IMR-90 (cell line): ENCODE measurements around the gene RIPOR3. TPM values are rescaled to one million over a fixed set of nuclear protein-coding genes. Genes with fewer than 3 reads are reported as not detected.

Experiments used
- ATAC-seq: fragments of 200-7000 bp; cut with Tn5 transposase; 2 replicates; pipeline ENCODE4 v1.9.1; 2020; ENCODE audit warnings: low read depth, mild to moderate bottlenecking, moderate library complexity
- BruUV-seq: library from RNA; stranded (reverse); fragments of 400-500 nt; replicated peaks from 2 replicates; lab custom pipeline; 2021; lab: Mats Ljungman, UMichigan
- CTCF ChIA-PET: fragments of 300-600 bp; formaldehyde crosslinking; extraction: SDS; loops from one replicate; lab custom pipeline; 2021; ENCODE audit warnings: antibody characterized with exemption; lab: Yijun Ruan, JAX
- POLR2A ChIA-PET: fragments of 300-600 bp; sonication (Branson Sonifier 250); formaldehyde crosslinking; loops from one replicate; lab custom pipeline; 2022; ENCODE audit warnings: antibody characterized with exemption; ENCODE audit not compliant: unreplicated experiment; lab: Charles Lee
- DNase-seq: peaks from one replicate; pipeline ENCODE4 v3.0.0; 2013
- H2AFZ ChIP-seq: replicated peaks from 2 replicates; pipeline ENCODE3; 2013; ENCODE audit warnings: low read length, mild to moderate bottlenecking; ENCODE audit not compliant: poor library complexity
- H2AK5ac ChIP-seq: 2 replicates; pipeline ENCODE4 v1.6.1; 2013; ENCODE audit warnings: low read depth, low read length, inconsistent platforms
- H2AK9ac ChIP-seq: replicated peaks from 2 replicates; pipeline ENCODE3; 2013; ENCODE audit warnings: mild to moderate bottlenecking, low read depth, low read length, moderate library complexity; ENCODE audit not compliant: poor library complexity
- H2BK120ac ChIP-seq: 2 replicates; pipeline ENCODE4 v1.6.1; 2013; ENCODE audit warnings: low read depth, low read length, inconsistent platforms
- H2BK15ac ChIP-seq: 3 replicates; pipeline ENCODE4 v1.6.1; 2013; ENCODE audit warnings: low read depth, low read length, inconsistent platforms
- H2BK20ac ChIP-seq: 2 replicates; pipeline ENCODE4 v1.6.1; 2013; ENCODE audit warnings: low read depth, mild to moderate bottlenecking, inconsistent platforms, low read length, moderate library complexity
- H2BK5ac ChIP-seq: 2 replicates; pipeline ENCODE4 v1.6.1; 2013; ENCODE audit warnings: mild to moderate bottlenecking, low read depth, low read length, inconsistent platforms; ENCODE audit not compliant: poor library complexity, severe bottlenecking
- H3K14ac ChIP-seq: replicated peaks from 2 replicates; pipeline ENCODE4 v1.6.1; 2013; ENCODE audit warnings: low read depth, low read length, inconsistent platforms
- H3K18ac ChIP-seq: 2 replicates; pipeline ENCODE4 v1.6.1; 2013; ENCODE audit warnings: low read depth, low read length, control low read depth
- H3K23ac ChIP-seq: 2 replicates; pipeline ENCODE4 v1.6.1; 2013; ENCODE audit warnings: low read depth, low read length, inconsistent platforms
- H3K27ac ChIP-seq: 2 replicates; pipeline ENCODE4 v1.5.1; 2013; ENCODE audit warnings: mild to moderate bottlenecking, control low read depth, low read length; ENCODE audit not compliant: insufficient read depth
- H3K27me3 ChIP-seq: 2 replicates; pipeline ENCODE4 v1.6.1; 2013; ENCODE audit warnings: low read length; ENCODE audit not compliant: control insufficient read depth, insufficient read depth
- H3K36me3 ChIP-seq: 2 replicates; pipeline ENCODE4 v1.6.1; 2013; ENCODE audit warnings: low read length, mixed read lengths; ENCODE audit not compliant: control insufficient read depth, insufficient read depth
- H3K4ac ChIP-seq: 2 replicates; pipeline ENCODE4 v1.6.1; 2013; ENCODE audit warnings: low read depth, low read length, inconsistent platforms
- H3K4me1 ChIP-seq: 2 replicates; pipeline ENCODE4 v1.6.1; 2013; ENCODE audit warnings: low read length, mixed read lengths; ENCODE audit not compliant: control insufficient read depth, insufficient read depth
- H3K4me2 ChIP-seq: 2 replicates; pipeline ENCODE4 v1.6.1; 2013; ENCODE audit warnings: low read depth, mild to moderate bottlenecking, control low read depth, low read length, moderate library complexity
- H3K4me3 ChIP-seq: 2 replicates; pipeline ENCODE4 v1.5.1; 2013; ENCODE audit warnings: low read depth, mild to moderate bottlenecking, control low read depth, low read length, moderate library complexity; ENCODE audit not compliant: insufficient read depth
- H3K56ac ChIP-seq: 2 replicates; pipeline ENCODE4 v1.6.1; 2013; ENCODE audit warnings: low read length, inconsistent platforms; ENCODE audit not compliant: insufficient read depth; ENCODE audit errors: extremely low read depth
- H3K79me1 ChIP-seq, 2 experiments: 2 replicates each; pipeline ENCODE4 v1.6.1; 2013; ENCODE audit warnings: low read length in 2 of 2, inconsistent platforms in 1 of 2, low read depth in 1 of 2
- H3K9ac ChIP-seq: 2 replicates; pipeline ENCODE4 v1.6.1; 2013; ENCODE audit warnings: low read depth, low read length, control low read depth
- H3K9me1 ChIP-seq: 2 replicates; pipeline ENCODE4 v1.6.1; 2013; ENCODE audit warnings: low read length, inconsistent platforms; ENCODE audit not compliant: insufficient read depth
- H3K9me3 ChIP-seq: 2 replicates; pipeline ENCODE4 v1.6.1; 2013; ENCODE audit warnings: low read length; ENCODE audit not compliant: control insufficient read depth, insufficient read depth
- H4K20me1 ChIP-seq: 2 replicates; pipeline ENCODE4 v1.6.1; 2013; ENCODE audit warnings: low read length, inconsistent platforms; ENCODE audit not compliant: insufficient read depth
- H4K5ac ChIP-seq: 2 replicates; pipeline ENCODE4 v1.6.1; 2013; ENCODE audit warnings: mild to moderate bottlenecking, low read depth, low read length, control low read depth
- H4K8ac ChIP-seq, 2 experiments: 2 replicates each; pipeline ENCODE4 v1.6.1; 2013; ENCODE audit warnings: low read depth in 2 of 2, low read length in 2 of 2, control low read depth in 1 of 2, inconsistent platforms in 1 of 2
- H4K91ac ChIP-seq: 2 replicates; pipeline ENCODE4 v1.6.1; 2013; ENCODE audit warnings: low read depth, low read length, inconsistent platforms; ENCODE audit not compliant: insufficient read depth
- BHLHE40 ChIP-seq: fragments of 150-350 bp; IDR thresholded peaks from 2 replicates; pipeline ENCODE4 v1.6.1; 2016; ENCODE audit warnings: mild to moderate bottlenecking, low read depth, low read length
- CHD1 ChIP-seq: IDR thresholded peaks from 2 replicates; pipeline ENCODE4 v1.6.1; 2012; ENCODE audit warnings: low read depth, low read length, improper control_type of control experiment
- FOS ChIP-seq: fragments of 150-350 bp; IDR thresholded peaks from 2 replicates; pipeline ENCODE4 v1.6.1; 2016; ENCODE audit warnings: low read depth, low read length
- MXI1 ChIP-seq: IDR thresholded peaks from 2 replicates; pipeline ENCODE4 v1.6.1; 2012; ENCODE audit warnings: low read depth, mild to moderate bottlenecking, low read length, moderate library complexity, borderline replicate concordance
- POLR2A ChIP-seq: IDR thresholded peaks from 2 replicates; pipeline ENCODE4 v1.6.1; 2012; ENCODE audit warnings: mild to moderate bottlenecking, low read depth, low read length
- SMC3 ChIP-seq: fragments of 150-350 bp; IDR thresholded peaks from 2 replicates; pipeline ENCODE4 v1.6.1; 2016; ENCODE audit warnings: low read depth, mild to moderate bottlenecking, antibody characterized with exemption, low read length, moderate library complexity
- WGBS, 2 experiments: methylation state at CpG; one replicate each; pipeline versions ENCODE4 v1.1.5 to v1.1.7; 2013; ENCODE audit warnings: missing lambda C conversion rate in 2 of 2; ENCODE audit not compliant: insufficient read length in 1 of 2; ENCODE audit errors: extremely low coverage in 2 of 2; 5-methylcytosine and 5-hydroxymethylcytosine counted together
- dilution Hi-C: fragments of 300-500 bp; cut with HindIII; formaldehyde crosslinking; loops from one replicate; pipeline ENCODE4 v1.14.3; 2018; ENCODE audit warnings: low sequenced_read_pairs; ENCODE audit not compliant: unreplicated experiment
- in situ Hi-C: fragments of 300-500 bp; cut with MboI; formaldehyde crosslinking; loops from 3 replicates; pipeline ENCODE4 v1.14.3; 2019; ENCODE audit warnings: low sequenced_read_pairs, inconsistent platforms, mixed read lengths
- intact Hi-C: fragments of 100-400 bp; cut with micrococcal nuclease; formaldehyde crosslinking; loops from 2 replicates; pipeline ENCODE4 v1.10.0; 2022
- polyA plus RNA-seq, 3 experiments: library from polyadenylated mRNA; depleted of rRNA; stranded (reverse); fragments of >200 nt; gene quantifications; 2 replicates each; pipeline ENCODE4 v1.2.3, GENCODE V29; 2012; ENCODE audit warnings: low replicate concordance in 1 of 3
- total RNA-seq: library from RNA; depleted of rRNA; stranded (reverse); fragments of >200 nt; gene quantifications from 2 replicates; pipeline ENCODE4 v1.2.3, GENCODE V29; 2012
- TF ChIP-seq, protein P1 (sequence below): conservative IDR thresholded peaks from 2 replicates; pipeline ENCODE4 v1.5.1; 2012; ENCODE audit warnings: mild to moderate bottlenecking, low read depth, low read length, improper control_type of control experiment

RIPOR3 gene
- total and polyA plus RNA-seq, 2 of the 4 experiments (the other 2 are of a cell fraction): 0.54 to 1.7 TPM

DNA sequence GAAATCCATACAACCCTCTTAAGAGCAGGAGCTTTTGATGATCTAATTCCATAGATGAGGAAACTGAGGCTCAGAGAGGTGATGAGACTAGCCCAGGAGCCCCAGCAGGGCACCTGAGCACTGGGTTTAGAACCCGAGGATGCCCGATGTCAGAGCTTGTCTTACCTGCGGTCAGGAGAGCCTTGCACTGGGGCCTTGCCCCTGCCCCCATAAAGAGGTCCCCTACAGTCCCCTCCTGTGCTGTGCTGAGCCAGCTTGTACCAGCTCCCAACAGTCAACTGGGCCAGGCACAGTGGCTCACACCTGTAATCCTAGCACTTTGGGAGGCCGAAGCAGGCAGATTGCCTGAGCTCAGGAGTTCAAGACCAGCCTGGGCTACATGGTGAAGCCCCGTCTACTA lies 58.6 kb downstream of the RIPOR3 start:
- Histone ChIP-seq H3K79me1 (peaks cover 4 to 47% of the 10 kb centered on the region in 2 experiments; a peak in 3 of 4 replicates), H3K4me1 (peaks cover 18% of the 10 kb centered on the region), H3K4me3 (no peak overlapping the region), H2AFZ (no peak overlapping the region), H4K5ac (no peak overlapping the region), H2BK120ac (no peak overlapping the region), H3K27ac (no peak overlapping the region), H4K20me1 (no peaks in the 10 kb centered on the region), H4K8ac (no peak overlapping the region), H3K9me1 (peaks cover 15% of the 10 kb centered on the region), H2BK5ac (no peak overlapping the region), H3K27me3 (no peaks in the 10 kb centered on the region), H2BK15ac (no peak overlapping the region), H4K91ac (no peak overlapping the region), H3K9me3 (no peaks in the 10 kb centered on the region), H3K56ac (no peak overlapping the region), H3K9ac (no peak overlapping the region), H2AK5ac (no peak overlapping the region), H2BK20ac (no peak overlapping the region), H3K18ac (no peak overlapping the region), H3K23ac (no peak overlapping the region), H2AK9ac (no peak overlapping the region), H3K4me2 (no peak overlapping the region), H3K14ac (no peak overlapping the region), H3K4ac (no peak overlapping the region), H3K36me3 (no peaks in the 10 kb centered on the region)
- in situ Hi-C loops: loop anchor here (5.0 kb wide), 1 partner anchor 110 kb away; no protein-coding TSS in a partner anchor
- intact Hi-C loops: no loop called here
- WGBS, 2 experiments: 100% methylated on average over 3 of the region's 5 CpGs; no CpG with 5 or more reads in 1 of the 2 experiments
- DNase-seq: no peak
- ATAC-seq: no peak
- TF ChIP-seq MXI1 (no peak), POLR2A (no peak), BHLHE40 (no peak), CHD1 (no peak), FOS (no peak), SMC3 (no peak)
- TF ChIP-seq, protein P1, sequence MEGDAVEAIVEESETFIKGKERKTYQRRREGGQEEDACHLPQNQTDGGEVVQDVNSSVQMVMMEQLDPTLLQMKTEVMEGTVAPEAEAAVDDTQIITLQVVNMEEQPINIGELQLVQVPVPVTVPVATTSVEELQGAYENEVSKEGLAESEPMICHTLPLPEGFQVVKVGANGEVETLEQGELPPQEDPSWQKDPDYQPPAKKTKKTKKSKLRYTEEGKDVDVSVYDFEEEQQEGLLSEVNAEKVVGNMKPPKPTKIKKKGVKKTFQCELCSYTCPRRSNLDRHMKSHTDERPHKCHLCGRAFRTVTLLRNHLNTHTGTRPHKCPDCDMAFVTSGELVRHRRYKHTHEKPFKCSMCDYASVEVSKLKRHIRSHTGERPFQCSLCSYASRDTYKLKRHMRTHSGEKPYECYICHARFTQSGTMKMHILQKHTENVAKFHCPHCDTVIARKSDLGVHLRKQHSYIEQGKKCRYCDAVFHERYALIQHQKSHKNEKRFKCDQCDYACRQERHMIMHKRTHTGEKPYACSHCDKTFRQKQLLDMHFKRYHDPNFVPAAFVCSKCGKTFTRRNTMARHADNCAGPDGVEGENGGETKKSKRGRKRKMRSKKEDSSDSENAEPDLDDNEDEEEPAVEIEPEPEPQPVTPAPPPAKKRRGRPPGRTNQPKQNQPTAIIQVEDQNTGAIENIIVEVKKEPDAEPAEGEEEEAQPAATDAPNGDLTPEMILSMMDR: no peak
- ChIA-PET POLR2A (no interaction called here), CTCF (no interaction called here)
- dilution Hi-C loops: no loop called here
- BruUV-seq: no TSS peak
